Stimulated activated CD8-positive, alpha-beta memory T cell treated with anti-CD3 and anti-CD28 coated beads, Interleukin-12 subunit alpha, Interleukin-12 subunit beta, amount 100 ng/mL, for 4 hours (primary cell): ENCODE data around the gene DRD2.
"Not testable (repeated sequence)": the region's sequence is repeated elsewhere in the genome, so short reads cannot be mapped to it uniquely, and the experiment has no call there.

ENCODE experiments used
- DNase-seq: peaks from one replicate; pipeline ENCODE4 v3.0.0-alpha.2; 2020; ENCODE audit warnings: low read depth

The DRD2 gene

DNA sequence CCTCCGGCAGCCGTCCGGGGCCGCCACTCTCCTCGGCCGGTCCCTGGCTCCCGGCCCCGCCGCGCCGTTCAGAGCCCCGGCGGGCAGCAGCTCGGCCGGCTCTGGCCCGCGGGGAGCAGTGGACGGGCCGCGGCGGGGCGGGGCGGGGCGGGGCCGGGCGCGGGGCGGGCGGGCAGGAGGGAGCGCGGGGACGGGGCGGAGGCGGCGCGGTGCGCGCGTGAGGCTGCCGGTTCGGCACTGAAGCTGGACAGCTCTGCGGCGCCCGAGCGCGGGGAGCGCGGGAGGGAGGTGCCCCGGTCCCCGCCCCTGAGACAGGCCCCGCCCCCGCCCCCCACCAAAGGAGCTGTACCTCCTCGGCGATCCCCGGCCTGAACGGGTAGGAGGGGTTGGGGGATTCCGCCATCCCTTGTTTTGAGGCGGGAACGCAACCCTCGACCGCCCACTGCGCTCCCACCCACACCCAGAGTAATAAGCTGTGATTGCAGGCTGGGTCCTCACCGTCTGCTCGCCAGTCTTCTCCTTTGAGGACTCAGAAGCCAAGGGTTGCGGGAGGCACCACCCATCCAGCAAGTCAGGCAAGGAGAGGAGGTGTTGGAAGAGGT, at the start of gene DRD2:
Gene DRD2, minus strand, starts transcription at position 239 of the 602 bp plus-strand sequence. CDS start 50,747 bp downstream, outside the sequence.
- no peak for DNase-seq

DNA sequence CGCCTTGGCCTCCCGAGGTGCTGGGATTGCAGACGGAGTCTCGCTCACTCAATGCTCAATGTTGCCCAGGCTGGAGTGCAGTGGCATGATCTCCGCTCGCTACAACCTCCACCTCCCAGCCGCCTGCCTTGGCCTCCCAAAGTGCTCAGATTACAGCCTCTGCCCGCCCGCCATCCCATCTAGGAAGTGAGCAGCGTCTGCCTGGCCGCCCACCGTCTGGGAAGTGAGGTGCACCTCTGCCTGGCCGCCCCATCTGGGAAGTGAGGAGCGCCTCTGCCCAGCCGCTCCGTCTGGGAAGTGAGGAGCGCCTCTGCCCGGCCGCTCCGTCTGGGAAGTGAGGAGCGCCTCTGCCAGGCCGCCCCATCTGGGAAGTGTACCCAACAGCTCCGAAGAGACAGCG, 48.7 kb upstream of the DRD2 start:
- DNase-seq: not testable (repeated sequence)

- DNase-seq: no peak
Measured at GRCh38 chr11:113521737-113522517, 46.7 kb upstream of the DRD2 start.

- no peak for DNase-seq
Measured at GRCh38 chr11:113519989-113520613, 44.9 kb upstream of the DRD2 start.

DNA sequence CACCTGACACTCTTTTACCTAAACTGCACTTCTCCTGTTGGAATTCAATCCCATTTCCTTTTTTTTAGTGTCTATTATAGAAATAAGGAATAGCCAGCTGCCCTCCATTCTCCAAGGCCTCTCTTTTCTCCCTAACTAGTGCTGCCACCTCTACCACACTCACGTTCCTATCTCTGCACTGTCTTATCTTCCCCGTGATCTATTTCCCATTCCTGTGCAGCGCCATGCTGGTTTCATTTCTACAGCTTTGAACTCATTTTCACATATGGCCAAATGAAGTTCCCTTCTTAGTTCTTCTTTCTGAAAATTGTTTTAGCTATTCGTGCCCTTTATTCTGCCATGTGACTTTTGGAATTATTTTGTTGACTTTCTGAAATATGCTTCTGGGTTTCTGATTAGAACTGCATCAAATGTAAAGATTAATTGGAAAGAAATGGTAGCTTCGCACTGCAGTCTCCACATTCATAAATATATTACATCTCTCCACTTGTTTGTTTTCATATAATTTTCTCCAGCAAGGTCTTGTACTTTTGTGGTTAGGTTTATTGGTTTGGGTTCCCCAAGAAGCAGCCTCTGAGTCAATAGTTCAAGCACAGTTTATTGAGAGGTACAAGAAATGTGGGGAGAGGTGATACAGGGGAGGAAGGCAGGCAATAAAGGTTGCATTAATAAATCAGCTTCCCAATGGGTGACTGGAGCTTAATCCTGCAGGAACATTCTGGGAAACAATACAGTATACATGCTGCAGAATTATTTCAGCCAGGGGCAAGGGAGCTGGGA, 43.7 kb upstream of the DRD2 start:
- DNase-seq: no peak

DNA sequence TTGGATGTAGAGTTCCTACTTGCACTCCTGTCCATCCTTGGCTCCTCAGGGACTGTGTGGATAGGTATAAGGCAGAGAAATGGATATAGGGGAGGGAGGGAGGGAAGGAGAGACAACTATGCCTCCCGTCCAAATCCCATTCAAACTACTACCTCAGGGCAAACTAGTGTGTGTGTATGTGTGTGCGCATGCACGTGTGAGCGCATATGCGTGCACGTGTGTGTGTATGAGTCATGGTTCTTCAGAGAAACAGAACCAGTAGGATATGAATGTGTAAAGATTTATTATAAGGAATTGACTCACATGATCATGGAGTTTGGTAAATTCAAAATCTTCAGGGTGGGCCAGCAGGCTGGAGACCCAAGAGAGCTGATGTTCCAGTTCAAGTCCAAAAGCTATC, 42.2 kb upstream of the DRD2 start:
- no peak for DNase-seq

- DNase-seq: no peak
Measured at GRCh38 chr11:113514856-113515255, 39.7 kb upstream of the DRD2 start.

DNA sequence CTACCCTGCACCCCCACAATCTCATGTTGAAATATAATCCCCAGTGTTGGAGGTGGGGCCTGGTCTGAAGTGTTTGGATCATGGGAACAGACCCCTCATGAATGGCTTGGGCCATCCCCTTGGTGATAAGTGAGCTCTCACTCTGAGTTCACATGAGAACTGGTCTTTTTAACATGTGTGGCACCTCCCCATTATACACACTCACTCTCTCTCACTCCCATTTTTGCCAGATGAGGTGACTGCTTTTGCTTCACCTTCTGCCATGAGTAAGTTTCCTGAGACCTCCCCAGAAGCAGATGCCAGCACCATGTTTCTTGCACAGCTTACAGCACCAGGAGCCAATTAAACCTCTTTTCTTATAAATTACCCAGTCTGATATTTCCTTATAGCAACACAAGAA, 32.1 kb upstream of the DRD2 start:
- DNase-seq: no peak

GRCh38 chr11:113506893-113507292, 31.7 kb upstream of the DRD2 start:
- no peak for DNase-seq

DNA sequence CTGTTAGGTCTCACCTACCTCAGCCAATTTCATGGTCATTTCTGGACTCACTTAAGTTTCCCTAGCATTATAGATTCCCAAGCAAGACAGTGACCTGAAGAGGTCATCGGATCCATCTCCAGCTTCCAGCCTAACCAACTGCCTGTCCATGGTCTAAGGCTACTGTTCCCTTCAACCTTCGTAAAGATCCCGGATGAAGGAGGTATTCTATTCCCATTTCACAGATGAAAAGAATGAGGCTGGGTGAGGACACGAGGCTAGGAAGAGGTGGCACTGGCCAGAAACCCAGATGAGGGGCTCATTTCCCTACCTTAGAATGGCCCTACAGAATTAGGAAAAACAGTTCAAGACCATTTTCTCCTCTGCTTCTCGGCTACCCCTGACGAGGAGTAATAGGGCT, 31.3 kb upstream of the DRD2 start:
- DNase-seq: no peak

- no peak for DNase-seq
Measured at GRCh38 chr11:113505541-113506375, 30.6 kb upstream of the DRD2 start.

- DNase-seq: no peak
Measured at GRCh38 chr11:113505046-113505445, 29.8 kb upstream of the DRD2 start.

GRCh38 chr11:113504586-113504985, 29.4 kb upstream of the DRD2 start:
- DNase-seq: no peak

DNA sequence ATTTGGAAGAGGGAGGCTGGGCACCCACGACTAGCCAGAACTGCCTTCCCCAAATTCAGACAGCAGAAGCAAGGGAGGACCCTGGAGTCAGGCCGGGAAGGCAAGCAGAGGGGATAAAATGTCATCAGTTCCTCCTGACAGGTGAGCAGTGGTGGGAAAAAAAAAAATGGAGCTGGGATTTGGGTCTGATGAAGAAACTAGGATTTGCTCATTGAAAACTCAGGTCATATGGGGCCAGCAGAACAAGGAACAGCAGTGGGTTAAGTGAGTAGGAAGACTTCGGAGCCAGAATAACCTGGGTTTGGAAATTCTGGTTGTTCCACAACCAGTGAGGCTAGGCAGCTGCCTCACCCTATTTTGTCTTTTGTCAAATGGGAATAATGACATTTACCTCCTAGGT, 28.9 kb upstream of the DRD2 start:
- DNase-seq: no peak

GRCh38 chr11:113497066-113497910, 22.1 kb upstream of the DRD2 start:
- no peak for DNase-seq

- no peak for DNase-seq
Measured at GRCh38 chr11:113496026-113496651, 20.9 kb upstream of the DRD2 start.

- DNase-seq: no peak
Measured at GRCh38 chr11:113494021-113494420, 18.8 kb upstream of the DRD2 start.

- DNase-seq: no peak
Measured at GRCh38 chr11:113493206-113493605, 18.0 kb upstream of the DRD2 start.

GRCh38 chr11:113488931-113489351, 13.7 kb upstream of the DRD2 start:
- no peak for DNase-seq

- DNase-seq: no peak
Measured at GRCh38 chr11:113487622-113488021, 12.4 kb upstream of the DRD2 start.
